HepG2 (cell line): Measurements from ENCODE around the gene RAPGEF5. TPM values are rescaled to one million over a fixed set of nuclear protein-coding genes. Genes with fewer than 3 reads are reported as not detected.

Source experiments
- ATAC-seq: fragments of 200-7000 bp; cut with Tn5 transposase; 3 replicates; pipeline ENCODE4 v1.9.1; 2020; ENCODE audit warnings: mild to moderate bottlenecking, moderate library complexity
- BruUV-seq: library from RNA; stranded (reverse); fragments of 400-500 nt; replicated peaks from 2 replicates; lab custom pipeline; 2021; lab: Mats Ljungman, UMichigan
- CTCF ChIA-PET: fragments of 300-600 bp; formaldehyde crosslinking; extraction: SDS; loops from one replicate; lab custom pipeline; 2021; ENCODE audit warnings: low total read pairs, inconsistent platforms, low intra/inter-chr PET ratio; lab: Yijun Ruan, JAX
- POLR2A ChIA-PET: fragments of 350-600 bp; sonication (Branson Sonifier 250); formaldehyde crosslinking; loops from one replicate; lab custom pipeline; 2020; ENCODE audit warnings: antibody characterized with exemption, inconsistent platforms; lab: Yijun Ruan, JAX
- DNase-seq: peaks from one replicate; pipeline ENCODE4 v3.0.0-alpha.2; 2015; ENCODE audit warnings: low spot score
- FAIRE-seq: peaks from 3 replicates; lab custom pipeline; 2011; peaks lifted over from hg19 to GRCh38; lab: Jason Lieb, UNC
- H2AFZ ChIP-seq: one replicate; pipeline ENCODE4 v1.6.1; 2011; ENCODE audit warnings: low read length, inconsistent platforms
- H3K27ac ChIP-seq: fragments of 300-600 bp; 3 replicates; pipeline ENCODE4 v1.8.0; 2011; ENCODE audit warnings: mixed run types, mild to moderate bottlenecking, mixed read lengths, low read length, inconsistent platforms; ENCODE audit not compliant: insufficient read depth; ENCODE audit errors: extremely low read length
- H3K27me3 ChIP-seq, 2 experiments: fragments of 200-600 bp in 1 of 2; 2 replicates in 1 of 2; 3 replicates in 1 of 2; pipeline versions ENCODE4 v1.6.0 to v1.8.0; 2011; ENCODE audit warnings: low read length in 2 of 2, mild to moderate bottlenecking in 2 of 2, moderate library complexity in 2 of 2, inconsistent platforms in 1 of 2; ENCODE audit not compliant: insufficient read depth in 2 of 2, control insufficient read depth in 1 of 2
- H3K36me3 ChIP-seq, 2 experiments: fragments of 200-600 bp in 1 of 2; replicated peaks in 1 of 2; 2 replicates in 1 of 2; 3 replicates in 1 of 2; pipeline versions ENCODE4 v1.5.1 to v1.8.0; 2011; ENCODE audit warnings: low read length in 2 of 2, inconsistent platforms in 1 of 2; ENCODE audit not compliant: insufficient read depth in 2 of 2, control insufficient read depth in 1 of 2
- H3K4me1 ChIP-seq: 2 replicates; pipeline ENCODE4 v1.5.1; 2012; ENCODE audit warnings: low read length, inconsistent platforms; ENCODE audit not compliant: insufficient read depth
- H3K4me2 ChIP-seq: 2 replicates; pipeline ENCODE4 v1.6.0; 2011; ENCODE audit warnings: low read depth, low read length, inconsistent platforms
- H3K4me3 ChIP-seq, 3 experiments: fragments of 200-600 bp in 1 of 3; sonication (generic), shearing (Covaris generic) in 1 of 3; replicated peaks in 1 of 3; 2 replicates each; pipeline ENCODE4 v1.5.1; 2011 to 2016; ENCODE audit warnings: low read length in 3 of 3, inconsistent platforms in 2 of 3, low read depth in 2 of 3, mild to moderate bottlenecking in 2 of 3, control low read depth in 1 of 3, mixed read lengths in 1 of 3; ENCODE audit not compliant: insufficient read depth in 1 of 3
- H3K79me2 ChIP-seq: one replicate; pipeline ENCODE4 v1.6.1; 2011; ENCODE audit warnings: low read length, inconsistent platforms; ENCODE audit not compliant: insufficient read depth
- H3K9ac ChIP-seq: 2 replicates; pipeline ENCODE4 v1.6.0; 2011; ENCODE audit warnings: mild to moderate bottlenecking, low read depth, low read length, inconsistent platforms; ENCODE audit not compliant: insufficient read depth
- H3K9me3 ChIP-seq: 2 replicates; pipeline ENCODE4 v1.5.1; 2012; ENCODE audit warnings: mild to moderate bottlenecking, low read length
- H4K20me1 ChIP-seq: 2 replicates; pipeline ENCODE4 v1.6.0; 2011; ENCODE audit warnings: inconsistent platforms, mild to moderate bottlenecking, low read length, moderate library complexity; ENCODE audit not compliant: insufficient read depth
- CHD4 ChIP-seq: fragments of 200-600 bp; sonication (generic); IDR thresholded peaks from 2 replicates; pipeline ENCODE4 v1.7.0; 2017; ENCODE audit warnings: mild to moderate bottlenecking, low read length, borderline replicate concordance
- JUN ChIP-seq: sonication (generic); formaldehyde crosslinking; IDR thresholded peaks from 2 replicates; pipeline ENCODE4 v1.4.0; 2020; ENCODE audit warnings: mild to moderate bottlenecking, missing genetic modification reagents
- POLR2AphosphoS5 ChIP-seq: IDR thresholded peaks from 2 replicates; pipeline ENCODE4 v1.6.1; 2012; ENCODE audit warnings: low read depth, low read length
- RBM22 ChIP-seq: fragments of 200-400 bp; formaldehyde crosslinking; optimal IDR thresholded peaks from 2 replicates; pipeline ENCODE3; 2017; ENCODE audit warnings: mild to moderate bottlenecking, low read length, moderate library complexity
- ZNF75D ChIP-seq: sonication (generic); formaldehyde crosslinking; IDR thresholded peaks from 2 replicates; pipeline ENCODE4 v1.8.1; 2023; ENCODE audit warnings: missing genetic modification reagents, mild to moderate bottlenecking, borderline replicate concordance
- ZSCAN22 ChIP-seq: sonication (generic); formaldehyde crosslinking; IDR thresholded peaks from 2 replicates; pipeline ENCODE4 v1.4.0; 2020; ENCODE audit warnings: mild to moderate bottlenecking, missing genetic modification reagents
- WGBS: methylation state at CpG from one replicate; pipeline ENCODE4 v1.1.6; 2017; ENCODE audit warnings: low lambda C conversion rate; 5-methylcytosine and 5-hydroxymethylcytosine counted together
- in situ Hi-C: cut with HindIII; loops from 2 replicates; pipeline ENCODE4 v1.10.0; 2017; ENCODE audit warnings: low pct_unique_long_range_greater_than_20kb; ENCODE audit not compliant: extremely low pct_ligation_motif_present
- intact Hi-C: fragments of 100-400 bp; cut with micrococcal nuclease; formaldehyde crosslinking; loops from one replicate; pipeline ENCODE4 v1.10.0; 2022; ENCODE audit not compliant: unreplicated experiment
- polyA plus RNA-seq, 8 experiments: library from polyadenylated mRNA; depleted of rRNA in 3 of 8; stranded (reverse) in 7 of 8; unstranded in 1 of 8; fragments of >200 nt; fragmentation: Illumina TruSeq in 4 of 8; extraction: Trizol in 4 of 8; gene quantifications; 2 replicates each; pipeline versions ENCODE4 v1.2.1 to v1.2.3, GENCODE V29; 2011 to 2016; ENCODE audit warnings: low read depth in 4 of 8, missing spikeins in 1 of 8, mixed read lengths in 1 of 8; ENCODE audit not compliant: insufficient read depth in 1 of 8
- total RNA-seq, 5 experiments: library from RNA; depleted of rRNA; stranded (reverse); fragments of >200 nt; fragmentation: Illumina TruSeq; extraction: Trizol; gene quantifications; 2 replicates each; pipeline ENCODE4 v1.2.3, GENCODE V29; 2016; ENCODE audit warnings: low read depth in 1 of 5

The RAPGEF5 gene
- total and polyA plus RNA-seq, 2 of the 13 experiments (the other 11 are each of a cell fraction or from before 2014, with no cell fraction given), result 17.1 to 23.4 TPM

DNA sequence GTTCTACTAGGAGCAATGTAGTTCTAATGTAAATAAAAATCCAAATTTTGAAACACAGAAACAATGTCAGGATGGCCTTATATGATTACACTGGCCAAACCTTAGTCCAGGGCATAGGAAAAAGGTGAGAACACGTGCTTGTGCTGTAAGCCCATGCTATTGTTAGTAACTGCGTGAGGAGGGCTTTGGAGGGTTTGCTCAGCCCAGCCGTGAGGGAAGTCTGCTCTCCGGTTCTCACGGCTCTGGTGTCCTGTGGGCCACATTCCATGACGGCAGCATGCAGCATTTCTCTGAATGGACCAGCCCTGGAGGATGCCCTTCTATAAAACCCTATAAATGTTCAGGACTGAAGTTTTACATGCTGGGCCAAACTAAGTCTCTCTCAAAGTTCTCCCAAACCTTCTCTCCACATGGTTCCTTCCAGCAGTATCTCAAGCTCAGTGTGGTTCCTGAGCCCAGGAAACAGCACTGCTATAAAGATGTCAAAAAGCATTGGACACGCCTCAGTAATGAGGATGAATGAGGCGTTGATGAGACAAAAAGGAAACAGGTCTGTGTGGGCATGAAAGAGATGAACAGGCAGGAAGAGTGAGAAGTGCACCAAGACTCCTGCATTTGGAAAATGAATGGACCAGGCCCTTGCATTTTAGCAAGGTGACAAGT, 236.4 kb downstream of the RAPGEF5 start:
- no TSS peak for BruUV-seq
- DNase-seq (no peak), FAIRE-seq (no peak), ATAC-seq (no peak)
- H4K20me1 ChIP-seq, result no peaks in the 10 kb centered on the region
- no peaks in the 10 kb centered on the region for H3K4me1 ChIP-seq
- no peak overlapping the region for H3K4me2 ChIP-seq
- POLR2A ChIA-PET, result no interaction called here
- H3K79me2 ChIP-seq, result no peaks in the 10 kb centered on the region
- H3K4me3 ChIP-seq, result no peak overlapping the region
- H3K9ac ChIP-seq, result no peak overlapping the region
- no peaks in the 10 kb centered on the region for H3K27me3 ChIP-seq
- H2AFZ ChIP-seq, result no peak overlapping the region
- peaks cover 14 to 41% of the 10 kb centered on the region in 2 experiments for H3K36me3 ChIP-seq
- H3K27ac ChIP-seq, result no peak overlapping the region
- peak; percentile 49 for TF ChIP-seq RBM22
- TF ChIP-seq ZSCAN22 (CRISPR knock-in tag), result no peak
- no peak for TF ChIP-seq CHD4
- TF ChIP-seq POLR2AphosphoS5, result no peak
- no peak for TF ChIP-seq JUN (CRISPR knock-in tag)
- CTCF ChIA-PET, result no interaction called here
- intact Hi-C loops (no loop called here), in situ Hi-C loops (no loop called here)
- H3K9me3 ChIP-seq, result no peaks in the 10 kb centered on the region
- WGBS, result 98% methylated on average over 8 of the region's 8 CpGs

DNA sequence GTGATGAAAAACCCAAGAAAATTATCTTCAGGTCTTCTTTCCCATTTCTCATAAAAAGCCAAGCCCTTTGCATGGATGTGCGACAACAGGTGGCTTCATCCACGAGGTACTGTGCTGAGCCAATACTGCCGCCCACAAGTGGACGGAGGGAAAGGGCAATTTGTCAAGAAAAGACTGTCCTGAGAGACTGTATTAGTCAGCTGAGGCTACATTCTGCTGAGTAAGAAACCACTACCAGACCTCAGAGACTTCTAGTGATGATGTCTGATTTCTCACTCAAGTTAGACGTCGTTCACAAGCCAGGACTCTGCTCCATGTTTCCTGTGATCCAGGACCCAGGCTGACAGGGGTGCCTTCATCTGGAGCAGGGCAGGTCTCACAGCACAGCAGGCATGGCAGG, 239.7 kb downstream of the RAPGEF5 start:
- no peak overlapping the region for H2AFZ ChIP-seq
- H3K27me3 ChIP-seq, result no peaks in the 10 kb centered on the region
- TF ChIP-seq ZNF75D (CRISPR knock-in tag), result no peak
- 95% methylated on average over 6 of the region's 6 CpGs for WGBS
- no peaks in the 10 kb centered on the region for H3K9me3 ChIP-seq
- no peak for DNase-seq
- no peak overlapping the region for H3K27ac ChIP-seq
- no peak for ATAC-seq
- H3K4me1 ChIP-seq, result no peaks in the 10 kb centered on the region
- ChIA-PET POLR2A (no interaction called here), CTCF (no interaction called here)
- no peak overlapping the region for H3K4me2 ChIP-seq
- intact Hi-C loops, result no loop called here
- H3K9ac ChIP-seq, result no peak overlapping the region
- no peaks in the 10 kb centered on the region for H3K79me2 ChIP-seq
- no TSS peak for BruUV-seq
- H3K36me3 ChIP-seq, result peaks cover 10 to 18% of the 10 kb centered on the region in 2 experiments
- FAIRE-seq, result no peak
- H3K4me3 ChIP-seq, result no peak overlapping the region
- in situ Hi-C loops, result no loop called here
- H4K20me1 ChIP-seq, result no peaks in the 10 kb centered on the region
